Esophagus muscularis mucosa (tissue), 4 donors: ENCODE measurements around the gene PSMA5. TPM values are rescaled to one million over a fixed set of nuclear protein-coding genes. Genes with fewer than 3 reads are reported as not detected.

ENCODE experiments used
- DNase-seq: peaks from one replicate; pipeline ENCODE4 v3.0.0-alpha.2; 2017; ENCODE audit errors: extremely low spot score
- H3K27ac ChIP-seq, 4 donors: fragments of 200-600 bp; sonication (generic); replicated peaks in 1 of 4; 1 replicate in 3 of 4; 2 replicates in 1 of 4; pipeline ENCODE4 v1.5.1; 2016 to 2019; ENCODE audit warnings: mild to moderate bottlenecking in 1 of 4
- H3K27me3 ChIP-seq, 4 donors: fragments of 200-600 bp; sonication (generic); one replicate each; pipeline versions ENCODE4 v1.5.1 to v1.6.0; 2016 to 2019
- H3K36me3 ChIP-seq, 4 donors: fragments of 200-600 bp; sonication (generic); one replicate each; pipeline ENCODE4 v1.5.1; 2016 to 2019
- H3K4me1 ChIP-seq, 4 donors: fragments of 200-600 bp; sonication (generic); one replicate each; pipeline ENCODE4 v1.5.1; 2016 to 2019
- H3K4me3 ChIP-seq, 4 donors: fragments of 200-600 bp; sonication (generic); 1 replicate in 2 of 4; 2 replicates in 2 of 4; pipeline ENCODE4 v1.5.1; 2016 to 2019; ENCODE audit warnings: mild to moderate bottlenecking in 4 of 4, moderate library complexity in 1 of 4
- H3K9me3 ChIP-seq, 4 donors: fragments of 200-600 bp; sonication (generic); 1 replicate in 3 of 4; 2 replicates in 1 of 4; pipeline ENCODE4 v1.5.1; 2016 to 2019
- CTCF ChIP-seq, 3 experiments: fragments of 200-600 bp in 2 of 3; fragments of 450-650 bp in 1 of 3; sonication (generic) in 2 of 3; IDR thresholded peaks; one replicate each; pipeline ENCODE4 v1.5.1; 2017 to 2019; ENCODE audit warnings: antibody characterized with exemption in 3 of 3, mild to moderate bottlenecking in 2 of 3, moderate library complexity in 1 of 3
- EP300 ChIP-seq: sonication (generic); formaldehyde crosslinking; IDR thresholded peaks from one replicate; pipeline ENCODE4 v1.6.1; 2017; ENCODE audit warnings: antibody characterized with exemption
- POLR2A ChIP-seq: fragments of 450-650 bp; IDR thresholded peaks from one replicate; pipeline ENCODE4 v1.6.1; 2017; ENCODE audit warnings: antibody characterized with exemption, moderate library complexity, mild to moderate bottlenecking, low read depth
- POLR2AphosphoS5 ChIP-seq, 2 donors: sonication (generic); formaldehyde crosslinking; IDR thresholded peaks; one replicate each; pipeline ENCODE4 v1.6.1; 2017; ENCODE audit warnings: antibody characterized with exemption in 2 of 2
- WGBS: methylation state at CpG from one replicate; pipeline ENCODE4 v1.1.5; 2018; 5-methylcytosine and 5-hydroxymethylcytosine counted together
- intact Hi-C: fragments of 100-400 bp; cut with DNase I; formaldehyde crosslinking; loops from one replicate; pipeline ENCODE4 v1.15.1; 2023
- total RNA-seq, 4 donors: library from RNA; depleted of rRNA; stranded (reverse); fragments of >200 nt; gene quantifications; one replicate each; pipeline versions ENCODE4 v1.1.0 to v1.2.1, GENCODE V29; 2016

PSMA5 gene
- total RNA-seq, 4 donors from 2014 or later = 15.8 to 29.8 (median 27.4) TPM

- H3K4me3 ChIP-seq = no peak overlapping the region
- peak overlapping the region; percentile 84 to 92 (median 87) for H3K27ac ChIP-seq
- H3K9me3 ChIP-seq = no peaks in the 10 kb centered on the region
- intact Hi-C loops = no loop called here
- no peaks in the 10 kb centered on the region for H3K27me3 ChIP-seq
- H3K36me3 ChIP-seq = peaks cover 0 to 17% (median 6%) of the 10 kb centered on the region in 4 donors
- TF ChIP-seq POLR2A = no peak
- TF ChIP-seq CTCF (IDR thresholded peaks at IDR 0.05) = no peak
- TF ChIP-seq EP300 = no peak
- TF ChIP-seq POLR2AphosphoS5 (IDR thresholded peaks at IDR 0.05) = no peak
- 91% methylated on average over 6 of the region's 6 CpGs for WGBS
- H3K4me1 ChIP-seq = peaks cover 49 to 94% (median 86%) of the 10 kb centered on the region in 4 donors
- no peak for DNase-seq
Observed at GRCh38 chr1:109372281-109372680, 54.0 kb downstream of the PSMA5 start.

- TF ChIP-seq POLR2A (peak; percentile 17), CTCF (IDR thresholded peaks at IDR 0.05) (no peak), EP300 (no peak), POLR2AphosphoS5 (IDR thresholded peaks at IDR 0.05) (peak; percentile 70 to 81)
- Histone ChIP-seq H3K27ac (peak overlapping the region; percentile 84 to 92 (median 87)), H3K4me1 (peaks cover 49 to 85% (median 78%) of the 10 kb centered on the region in 4 donors), H3K4me3 (peak overlapping the region; percentile 18 to 37 (median 28)), H3K36me3 (peaks cover 8 to 27% (median 16%) of the 10 kb centered on the region in 4 donors), H3K9me3 (no peaks in the 10 kb centered on the region), H3K27me3 (no peaks in the 10 kb centered on the region)
- intact Hi-C loops = no loop called here
- DNase-seq = no peak
- 19% methylated on average over 4 of the region's 4 CpGs for WGBS
Observed at GRCh38 chr1:109371341-109371739, 54.9 kb downstream of the PSMA5 start.

- 32% methylated on average over 7 of the region's 7 CpGs for WGBS
- no peak for TF ChIP-seq POLR2A
- peak; percentile 53 for TF ChIP-seq EP300
- TF ChIP-seq POLR2AphosphoS5 (IDR thresholded peaks at IDR 0.05) = peak; percentile 24 to 80
- H3K9me3 ChIP-seq = no peaks in the 10 kb centered on the region
- intact Hi-C loops = no loop called here
- DNase-seq = no peak
- peaks cover 49 to 81% (median 73%) of the 10 kb centered on the region in 4 donors for H3K4me1 ChIP-seq
- peaks cover 9 to 32% (median 19%) of the 10 kb centered on the region in 4 donors for H3K36me3 ChIP-seq
- H3K27ac ChIP-seq = peak overlapping the region; percentile 84 to 92 (median 87)
- peak overlapping the region; percentile 18 to 37 (median 28) for H3K4me3 ChIP-seq
- no peaks in the 10 kb centered on the region for H3K27me3 ChIP-seq
Observed at GRCh38 chr1:109370712-109371340, 55.4 kb downstream of the PSMA5 start.

- intact Hi-C loops = no loop called here
- 84% methylated on average over 6 of the region's 6 CpGs for WGBS
- H3K4me1 ChIP-seq = peaks cover 57 to 71% (median 66%) of the 10 kb centered on the region in 4 donors
- H3K27ac ChIP-seq = peak overlapping the region; percentile 84 to 92 (median 87)
- no peaks in the 10 kb centered on the region for H3K27me3 ChIP-seq
- H3K36me3 ChIP-seq = peaks cover 9 to 48% (median 26%) of the 10 kb centered on the region in 4 donors
- H3K4me3 ChIP-seq = no peak overlapping the region
- DNase-seq = no peak
- no peaks in the 10 kb centered on the region for H3K9me3 ChIP-seq
- TF ChIP-seq POLR2A (no peak), EP300 (no peak), CTCF (IDR thresholded peaks at IDR 0.05) (no peak), POLR2AphosphoS5 (IDR thresholded peaks at IDR 0.05) (no peak)
Observed at GRCh38 chr1:109369167-109369746, 57.0 kb downstream of the PSMA5 start.

- Histone ChIP-seq H3K4me3 (no peak overlapping the region), H3K4me1 (peaks cover 54 to 70% (median 64%) of the 10 kb centered on the region in 4 donors), H3K27ac (peak overlapping the region; percentile 84 to 92 (median 87)), H3K9me3 (no peaks in the 10 kb centered on the region), H3K36me3 (peaks cover 9 to 48% (median 26%) of the 10 kb centered on the region in 4 donors), H3K27me3 (no peaks in the 10 kb centered on the region)
- DNase-seq = no peak
- intact Hi-C loops = no loop called here
- 91% methylated on average over 1 of the region's 1 CpG for WGBS
- no peak for TF ChIP-seq POLR2AphosphoS5 (IDR thresholded peaks at IDR 0.05)
- no peak for TF ChIP-seq POLR2A
- TF ChIP-seq CTCF (IDR thresholded peaks at IDR 0.05) = no peak
- TF ChIP-seq EP300 = no peak
Observed at GRCh38 chr1:109368464-109368863, 57.8 kb downstream of the PSMA5 start.
